SK-N-SH (cell line): Measurements from ENCODE around the gene GIPC2. TPM values are rescaled to one million over a fixed set of nuclear protein-coding genes. Genes with fewer than 3 reads are reported as not detected.

Experiments
- CTCF ChIA-PET: fragments of 300-600, 350-600 bp; formaldehyde crosslinking; extraction: SDS; loops from one replicate; lab custom pipeline; 2021; lab: Yijun Ruan, JAX
- POLR2A ChIA-PET: fragments of 350-600 bp; sonication (Branson Sonifier 250); formaldehyde crosslinking; extraction: SDS; loops from one replicate; lab custom pipeline; 2020; ENCODE audit warnings: antibody characterized with exemption, inconsistent platforms; lab: Yijun Ruan, JAX
- DNase-seq: peaks from one replicate; pipeline ENCODE4 v3.0.0; 2012
- H2AFZ ChIP-seq: fragments of 200-600 bp; sonication (generic); 2 replicates; pipeline ENCODE4 v1.8.1; 2016; ENCODE audit warnings: antibody characterized with exemption, mild to moderate bottlenecking, low read depth
- H3F3A ChIP-seq: fragments of 200-600 bp; sonication (generic); replicated peaks from 2 replicates; pipeline ENCODE3; 2016; ENCODE audit warnings: antibody characterized with exemption, mild to moderate bottlenecking; ENCODE audit not compliant: insufficient read depth
- H3K27ac ChIP-seq, 2 experiments: fragments of 200-500 bp in 1 of 2; fragments of 200-600 bp in 1 of 2; sonication (Bioruptor generic) in 1 of 2; sonication (generic), shearing (Covaris generic) in 1 of 2; 2 replicates each; pipeline versions ENCODE4 v1.5.1 to v1.6.1; 2014 to 2016; ENCODE audit warnings: low read depth in 2 of 2, inconsistent platforms in 1 of 2, low read length in 1 of 2, mild to moderate bottlenecking in 1 of 2, mixed read lengths in 1 of 2
- H3K27me3 ChIP-seq: fragments of 200-600 bp; sonication (generic), shearing (Covaris generic); 2 replicates; pipeline ENCODE4 v1.6.1; 2016; ENCODE audit warnings: mixed run types; ENCODE audit not compliant: insufficient read depth
- H3K36me3 ChIP-seq, 2 experiments: fragments of 200-500 bp in 1 of 2; fragments of 200-600 bp in 1 of 2; sonication (Bioruptor generic) in 1 of 2; sonication (generic) in 1 of 2; replicated peaks in 1 of 2; 2 replicates each; pipeline versions ENCODE3 to v1.5.1; 2014 to 2016; ENCODE audit warnings: low read length in 1 of 2, mild to moderate bottlenecking in 1 of 2; ENCODE audit not compliant: insufficient read depth in 2 of 2, control insufficient read depth in 1 of 2
- H3K4me1 ChIP-seq, 2 experiments: fragments of 200-500 bp in 1 of 2; fragments of 200-600 bp in 1 of 2; sonication (Bioruptor generic) in 1 of 2; sonication (generic), shearing (Covaris generic) in 1 of 2; 2 replicates each; pipeline versions ENCODE4 v1.5.1 to v1.6.1; 2014 to 2016; ENCODE audit warnings: low read depth in 1 of 2, low read length in 1 of 2, mixed run types in 1 of 2; ENCODE audit not compliant: insufficient read depth in 2 of 2, control insufficient read depth in 1 of 2
- H3K4me2 ChIP-seq: fragments of 200-600 bp; sonication (generic), shearing (Covaris generic); 2 replicates; pipeline ENCODE4 v1.6.1; 2017; ENCODE audit warnings: mixed run types
- H3K4me3 ChIP-seq, 2 experiments: fragments of 200-500 bp in 1 of 2; fragments of 200-600 bp in 1 of 2; sonication (Bioruptor generic) in 1 of 2; sonication (generic), shearing (Covaris generic) in 1 of 2; 2 replicates each; pipeline versions ENCODE4 v1.5.1 to v1.8.1; 2014 to 2016; ENCODE audit warnings: low read depth in 2 of 2, inconsistent platforms in 1 of 2, low read length in 1 of 2, mild to moderate bottlenecking in 1 of 2, mixed read lengths in 1 of 2, moderate library complexity in 1 of 2
- H3K79me2 ChIP-seq: fragments of 200-600 bp; sonication (generic); 2 replicates; pipeline ENCODE4 v1.8.1; 2017; ENCODE audit warnings: mild to moderate bottlenecking; ENCODE audit not compliant: insufficient read depth
- H3K9ac ChIP-seq: fragments of 200-600 bp; sonication (generic); 2 replicates; pipeline ENCODE4 v1.6.1; 2017; ENCODE audit warnings: mixed run types
- H3K9me2 ChIP-seq: fragments of 200-600 bp; sonication (generic); 2 replicates; pipeline ENCODE4 v1.6.1; 2017; ENCODE audit warnings: mixed run types
- H3K9me3 ChIP-seq: fragments of 200-600 bp; sonication (generic); 2 replicates; pipeline ENCODE4 v1.6.1; 2017; ENCODE audit warnings: mixed run types, mild to moderate bottlenecking, moderate library complexity
- H4K20me1 ChIP-seq: fragments of 200-600 bp; sonication (generic); 2 replicates; pipeline ENCODE4 v1.6.1; 2017; ENCODE audit warnings: mild to moderate bottlenecking, mixed run types; ENCODE audit not compliant: insufficient read depth
- EZH2phosphoT487 ChIP-seq: fragments of 200-600 bp; sonication (generic); IDR thresholded peaks from 2 replicates; pipeline ENCODE4 v1.6.1; 2017; ENCODE audit warnings: low read depth, mixed run types, mild to moderate bottlenecking, antibody characterized with exemption, moderate library complexity, borderline replicate concordance
- FOXJ3 ChIP-seq: sonication (generic); formaldehyde crosslinking; IDR thresholded peaks from 2 replicates; pipeline ENCODE4 v1.5.1; 2020; ENCODE audit warnings: mild to moderate bottlenecking, missing genetic modification reagents
- MAX ChIP-seq: IDR thresholded peaks from 2 replicates; pipeline ENCODE4 v1.4.0; 2012; ENCODE audit warnings: low read depth
- MEF2A ChIP-seq: IDR thresholded peaks from 2 replicates; pipeline ENCODE4 v1.4.0; 2012; ENCODE audit warnings: low read depth, borderline replicate concordance
- NFIC ChIP-seq: IDR thresholded peaks from 2 replicates; pipeline ENCODE4 v1.4.0; 2012; ENCODE audit warnings: borderline replicate concordance
- PBX3 ChIP-seq: IDR thresholded peaks from 2 replicates; pipeline ENCODE4; 2012
- RCOR1 ChIP-seq: fragments of 150-350 bp; IDR thresholded peaks from 2 replicates; pipeline ENCODE4 v1.6.1; 2017; ENCODE audit warnings: antibody characterized with exemption, low read length
- REST ChIP-seq: IDR thresholded peaks from 2 replicates; pipeline ENCODE4 v1.6.1; 2012; ENCODE audit warnings: mild to moderate bottlenecking, low read depth, low read length, moderate library complexity
- RFX5 ChIP-seq: IDR thresholded peaks from 2 replicates; pipeline ENCODE4 v1.6.1; 2012; ENCODE audit warnings: mild to moderate bottlenecking, improper control_type of control experiment, low read length
- SIN3A ChIP-seq: IDR thresholded peaks from 2 replicates; pipeline ENCODE4 v1.6.1; 2012; ENCODE audit warnings: low read depth, mild to moderate bottlenecking, low read length, moderate library complexity, borderline replicate concordance
- SMC3 ChIP-seq: IDR thresholded peaks from 2 replicates; pipeline ENCODE4 v1.6.1; 2012; ENCODE audit warnings: low read depth, low read length, improper control_type of control experiment
- YY1 ChIP-seq: IDR thresholded peaks from 2 replicates; pipeline ENCODE4 v1.4.0; 2012; ENCODE audit warnings: low read depth, mild to moderate bottlenecking
- WGBS: methylation state at CpG from one replicate; pipeline ENCODE4 v1.1.6; 2017; ENCODE audit warnings: low lambda C conversion rate; 5-methylcytosine and 5-hydroxymethylcytosine counted together
- polyA plus RNA-seq, 3 experiments: library from polyadenylated mRNA; depleted of rRNA; stranded (reverse); fragments of >200 nt; gene quantifications; 2 replicates each; pipeline ENCODE4 v1.2.3, GENCODE V29; 2012

GIPC2 gene
- polyA plus RNA-seq, 1 of the 3 experiments (the other 2 are of a cell fraction) = 0.02 TPM

GRCh38 chr1:78045563-78045925, 222 bp upstream of the GIPC2 start:
- WGBS = 84% methylated on average over 19 of the region's 19 CpGs
- Histone ChIP-seq H3K4me3 (peak overlapping the region in 1 of 2 experiments; percentile 36; a peak in 1 of 4 replicates), H3K9ac (no peak overlapping the region), H3K36me3 (no peaks in the 10 kb centered on the region), H3K4me2 (no peak overlapping the region), H4K20me1 (no peaks in the 10 kb centered on the region), H3K79me2 (no peaks in the 10 kb centered on the region), H3K9me2 (no peaks in the 10 kb centered on the region), H3K4me1 (no peaks in the 10 kb centered on the region; a peak in 1 of 4 replicates)
- no peak for DNase-seq
- CTCF ChIA-PET = no interaction called here
- POLR2A ChIA-PET = no interaction called here
- TF ChIP-seq SMC3 (no peak), YY1 (no peak), MAX (no peak), RCOR1 (no peak)
- TF ChIP-seq, all 33 proteins: peak for 0
- no peak overlapping the region for H3K27ac ChIP-seq
- no peaks in the 10 kb centered on the region for H3F3A ChIP-seq
- H3K27me3 ChIP-seq = no peaks in the 10 kb centered on the region
- H2AFZ ChIP-seq = 0 out of 2 replicates have a peak overlapping the region, but pooled peaks have one; percentile 59
- H3K9me3 ChIP-seq = no peaks in the 10 kb centered on the region

GRCh38 chr1:78047106-78047505, 1.3 kb downstream of the GIPC2 start:
- Histone ChIP-seq H3K79me2 (no peaks in the 10 kb centered on the region), H3K9ac (no peak overlapping the region), H4K20me1 (no peaks in the 10 kb centered on the region), H3F3A (no peaks in the 10 kb centered on the region), H3K9me2 (no peaks in the 10 kb centered on the region), H3K27me3 (no peaks in the 10 kb centered on the region), H3K4me1 (no peaks in the 10 kb centered on the region; a peak in 1 of 4 replicates), H3K9me3 (no peaks in the 10 kb centered on the region), H3K27ac (no peak overlapping the region), H2AFZ (no peak overlapping the region), H3K4me2 (no peak overlapping the region), H3K4me3 (no peak overlapping the region), H3K36me3 (no peaks in the 10 kb centered on the region)
- TF ChIP-seq REST (no peak), EZH2phosphoT487 (no peak), PBX3 (no peak), NFIC (no peak), MAX (no peak), RFX5 (no peak), FOXJ3 (CRISPR knock-in tag) (no peak), SIN3A (no peak), MEF2A (no peak)
- ChIA-PET POLR2A (no interaction called here), CTCF (interaction anchor here (0.7 to 1.1 kb wide), 2 partner anchors 12 to 67 kb away, joined by 3 read pairs; no protein-coding TSS in a partner anchor)
- WGBS = 94% methylated on average over 5 of the region's 5 CpGs
- DNase-seq = no peak
